GM15510 (cell line): ENCODE measurements around the gene C19orf85.

Experiments used
- POLR2A ChIP-seq: IDR thresholded peaks from 3 replicates; pipeline ENCODE4 v1.6.1; 2011; ENCODE audit warnings: borderline replicate concordance; ENCODE audit not compliant: insufficient read length; ENCODE audit errors: extremely low read depth

Gene C19orf85

DNA sequence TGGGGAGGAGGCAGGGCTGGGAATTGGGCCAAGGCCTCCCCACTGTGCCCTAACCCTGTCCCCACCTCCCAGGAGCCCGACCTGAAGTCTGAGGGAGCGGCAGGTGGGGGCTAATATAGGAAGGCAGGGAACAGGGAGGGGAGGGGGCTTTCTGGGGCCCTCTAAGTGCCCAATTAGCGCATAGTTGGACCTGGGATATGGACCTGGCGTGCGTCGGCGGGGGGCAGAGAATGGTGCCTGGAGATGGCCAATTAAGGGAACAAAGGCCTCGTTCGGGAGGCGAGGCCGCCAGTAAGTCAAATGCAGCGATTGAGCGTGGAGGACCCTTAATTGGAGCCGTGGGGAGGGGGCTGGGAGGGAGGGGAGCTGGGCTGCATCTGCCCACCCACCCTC lies at the start of gene C19orf85:
C19orf85 (minus strand) TSS at position 90 of the 393 bp plus-strand sequence. CDS start 197 bp downstream, outside the sequence.
- TF ChIP-seq POLR2A: no peak

DNA sequence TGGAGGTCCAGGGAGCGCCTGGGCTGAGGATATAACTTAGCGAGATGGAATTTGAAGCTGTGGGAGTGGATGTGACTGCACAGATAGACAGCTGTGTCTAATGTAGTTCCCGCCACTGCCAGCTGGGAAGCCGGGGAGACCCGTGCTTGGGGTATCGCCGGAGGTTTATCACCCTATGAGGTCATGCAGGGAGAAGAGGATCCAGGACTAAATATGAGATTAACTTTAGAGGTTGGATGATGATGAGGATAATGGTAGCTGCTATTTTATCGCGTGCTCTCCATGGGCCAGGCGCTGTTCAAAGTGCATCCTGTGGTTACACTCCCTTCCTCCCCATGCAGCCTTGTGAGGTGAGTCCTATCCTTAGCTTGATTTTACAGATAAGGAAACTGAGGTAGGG lies 43.6 kb upstream of the C19orf85 start:
- TF ChIP-seq POLR2A: no peak

DNA sequence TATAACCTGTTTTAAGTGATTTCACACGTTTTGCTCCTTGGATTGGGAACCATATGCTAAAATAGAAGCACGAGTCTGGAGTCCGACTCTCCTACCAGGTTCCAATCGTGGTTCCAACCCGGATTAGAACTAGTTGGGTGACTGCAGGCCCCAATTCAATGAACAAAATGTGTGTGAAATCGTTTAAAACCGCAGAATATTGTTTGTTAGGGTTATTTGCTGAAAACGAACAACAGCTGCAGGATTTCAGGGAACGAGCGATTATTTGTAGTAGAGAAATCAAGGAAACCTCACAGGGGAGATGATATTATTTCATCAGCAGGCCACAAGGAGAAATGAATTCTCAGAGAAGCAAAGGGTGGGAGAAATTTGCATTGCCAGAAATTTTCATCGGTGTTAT lies 40.4 kb upstream of the C19orf85 start:
- no peak for TF ChIP-seq POLR2A

DNA sequence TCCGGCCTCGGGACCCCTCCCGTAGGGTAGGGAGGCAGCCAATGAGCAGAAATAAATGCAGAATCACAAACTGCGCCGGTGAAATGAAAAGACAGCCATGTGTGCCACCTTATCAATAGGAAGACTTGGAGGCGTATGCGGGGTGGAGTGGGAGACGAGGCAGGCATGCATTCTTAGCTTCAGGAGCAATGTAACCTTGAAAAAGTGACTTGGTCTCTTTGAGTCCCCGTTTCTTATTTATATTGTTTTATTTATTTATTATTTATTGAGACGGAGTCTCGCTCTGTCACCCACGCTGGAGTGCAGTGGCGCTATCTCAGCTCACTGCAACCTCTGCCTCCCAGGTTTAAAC lies 39.7 kb upstream of the C19orf85 start:
- no peak for TF ChIP-seq POLR2A

DNA sequence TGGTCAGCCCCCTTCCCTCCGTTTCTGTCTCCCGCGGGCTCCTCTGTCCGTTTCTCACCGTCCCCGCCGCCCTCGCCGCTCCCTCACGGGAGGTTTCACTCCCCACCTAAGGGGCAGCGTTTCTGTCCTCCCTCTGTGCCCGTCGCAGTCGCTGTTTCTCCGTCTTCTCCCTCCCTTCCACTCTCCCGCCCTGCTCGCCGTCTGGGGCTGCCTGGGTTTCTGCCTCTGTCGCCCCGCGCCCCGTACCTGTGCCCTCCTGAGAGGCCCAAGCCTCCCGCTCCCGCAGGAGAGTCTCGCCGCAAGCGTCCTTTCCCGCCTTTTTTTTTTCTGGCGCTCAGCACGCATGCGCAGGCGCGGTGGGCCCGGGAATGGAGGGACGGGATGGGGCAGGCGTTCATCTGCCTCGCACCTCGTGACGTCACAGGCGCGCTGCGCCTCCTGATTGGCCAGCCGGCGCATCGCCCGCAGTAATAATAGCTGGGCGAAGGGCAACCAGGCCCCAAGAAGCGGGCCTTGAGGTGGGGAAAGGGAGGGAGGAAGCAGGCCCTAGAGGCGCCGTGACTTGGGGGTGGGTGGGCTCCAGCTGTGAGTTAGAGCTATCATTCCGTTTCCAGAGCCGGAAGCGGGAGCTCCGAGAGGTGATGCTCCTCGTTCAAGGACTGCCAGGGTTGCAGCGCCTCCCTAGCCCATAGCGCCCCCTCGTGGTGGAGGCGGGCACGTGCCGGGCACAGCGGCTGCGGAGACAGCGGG lies 39.1 kb upstream of the C19orf85 start:
- peak; percentile 18 for TF ChIP-seq POLR2A

DNA sequence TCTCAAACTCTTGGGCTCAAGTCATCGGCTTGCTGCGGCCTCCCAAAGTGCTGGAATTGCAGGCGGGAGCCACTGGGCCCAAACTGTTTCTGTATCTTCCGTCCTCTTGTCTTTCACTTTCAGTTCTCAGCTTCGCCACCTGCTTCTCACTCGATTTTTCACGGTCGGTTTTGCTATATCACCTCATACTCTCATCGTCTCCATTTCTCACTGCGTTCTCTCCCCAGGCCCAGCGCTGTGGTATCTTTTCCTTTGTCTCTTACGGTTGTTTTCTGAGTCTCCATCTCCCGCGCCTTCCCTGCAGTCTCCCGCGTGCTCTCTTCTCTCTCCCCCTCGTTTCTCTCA lies 38.6 kb upstream of the C19orf85 start:
- TF ChIP-seq POLR2A: no peak

DNA sequence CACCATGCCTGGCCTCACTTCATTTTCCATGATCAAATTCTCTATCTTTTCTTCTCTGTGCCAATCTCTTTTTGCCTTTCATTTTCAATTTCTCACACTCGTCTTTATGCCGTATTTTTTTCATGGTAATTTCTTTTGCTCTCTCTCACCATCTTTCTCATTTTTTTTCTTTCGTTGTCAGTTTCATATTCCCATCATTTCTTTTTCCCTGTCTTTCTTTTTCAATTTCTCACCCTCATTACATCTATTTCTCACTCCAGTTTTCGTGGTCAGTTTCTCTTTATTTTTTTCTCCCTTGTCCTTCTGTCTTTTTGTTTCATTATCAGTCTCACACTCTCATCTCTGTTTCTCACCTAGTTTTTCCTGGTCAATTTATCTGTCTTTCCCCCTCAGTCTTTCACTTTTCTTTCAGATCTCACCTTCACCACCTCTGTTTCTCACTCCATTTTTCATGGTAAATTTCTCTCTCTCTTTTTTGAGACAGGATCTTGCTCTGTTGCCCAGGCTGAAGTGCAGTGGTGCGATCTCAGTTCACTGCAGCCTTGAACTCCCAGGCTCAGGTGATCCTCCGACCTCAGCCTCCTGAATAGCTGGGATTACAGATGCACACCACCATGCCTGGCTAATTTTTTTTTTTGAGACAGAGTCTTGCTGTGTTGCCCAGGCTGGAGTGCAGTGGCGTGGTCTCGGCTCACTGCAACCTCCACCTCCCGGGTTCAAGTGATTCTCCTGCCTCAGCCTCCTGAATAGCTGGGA lies 37.8 kb upstream of the C19orf85 start:
- no peak for TF ChIP-seq POLR2A

DNA sequence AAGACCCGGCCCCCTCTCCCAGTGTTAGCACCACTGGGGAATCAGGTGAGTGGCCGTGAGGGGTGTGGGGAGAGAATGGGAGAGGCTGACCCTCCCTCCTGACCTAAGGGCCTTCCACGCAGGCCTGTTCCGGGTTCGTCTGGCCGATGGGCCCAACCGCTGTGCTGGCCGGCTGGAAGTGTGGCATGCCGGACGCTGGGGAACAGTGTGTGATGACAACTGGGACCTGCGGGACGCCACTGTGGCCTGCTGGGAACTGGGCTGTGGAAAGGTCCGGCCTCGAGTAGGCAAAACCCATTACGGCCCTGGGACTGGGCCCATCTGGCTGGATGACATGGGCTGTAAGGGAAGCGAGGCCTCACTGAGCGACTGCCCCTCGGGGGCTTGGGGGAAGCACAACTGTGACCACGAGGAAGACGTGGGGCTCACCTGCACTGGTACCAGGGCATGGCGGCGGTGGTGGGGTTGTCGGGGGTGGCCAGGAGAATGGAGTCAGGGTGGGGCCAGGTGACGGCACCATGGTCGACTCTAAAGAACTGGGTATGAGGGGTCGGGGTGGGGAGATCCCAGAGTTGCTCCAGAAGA lies 35.9 kb upstream of the C19orf85 start:
- no peak for TF ChIP-seq POLR2A

DNA sequence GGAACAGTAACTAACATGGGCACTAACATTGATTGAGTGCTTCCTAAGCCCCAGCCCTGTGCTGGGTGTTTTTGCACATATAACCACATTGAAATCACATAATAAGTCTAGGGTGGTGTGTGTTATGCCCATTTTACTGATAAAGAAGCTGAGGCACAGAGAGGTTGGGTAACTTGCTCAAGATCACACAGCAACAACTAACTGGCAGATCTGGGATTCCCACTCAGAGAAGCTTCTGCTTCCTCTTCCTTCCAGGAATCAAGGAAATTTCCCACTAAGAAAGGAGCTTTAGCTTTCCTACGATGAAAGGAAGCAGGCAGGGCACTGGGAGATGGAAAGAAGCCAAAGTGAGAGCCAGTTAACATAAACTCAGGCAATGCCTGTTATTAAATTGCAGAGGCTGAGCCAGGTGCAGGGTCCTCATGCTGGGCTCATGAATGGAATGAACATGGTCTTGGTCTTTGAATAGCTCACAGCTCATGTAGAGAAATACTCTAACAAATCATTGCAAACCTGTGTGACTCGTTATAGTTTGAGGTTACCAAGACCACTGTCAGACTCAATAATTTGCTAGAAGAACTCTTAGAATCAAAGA lies 33.8 kb upstream of the C19orf85 start:
- TF ChIP-seq POLR2A: no peak

DNA sequence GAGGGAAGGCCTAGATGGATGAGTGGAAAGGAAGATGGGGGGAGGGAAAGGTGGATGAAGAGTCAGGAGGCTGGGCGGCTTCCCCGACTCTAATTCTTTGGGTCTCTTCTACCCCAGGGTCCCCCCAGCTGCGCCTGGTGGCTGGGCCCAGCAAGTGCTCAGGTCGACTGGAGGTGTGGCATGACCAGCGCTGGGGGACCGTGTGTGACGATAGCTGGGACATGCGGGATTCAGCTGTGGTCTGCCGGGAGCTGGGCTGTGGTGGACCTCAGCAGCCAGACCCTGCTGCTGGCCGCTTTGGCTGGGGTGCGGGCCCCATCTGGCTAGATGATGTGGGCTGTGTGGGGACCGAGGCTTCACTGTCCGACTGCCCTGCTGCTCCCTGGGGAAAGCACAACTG lies 33.2 kb upstream of the C19orf85 start:
- no peak for TF ChIP-seq POLR2A

DNA sequence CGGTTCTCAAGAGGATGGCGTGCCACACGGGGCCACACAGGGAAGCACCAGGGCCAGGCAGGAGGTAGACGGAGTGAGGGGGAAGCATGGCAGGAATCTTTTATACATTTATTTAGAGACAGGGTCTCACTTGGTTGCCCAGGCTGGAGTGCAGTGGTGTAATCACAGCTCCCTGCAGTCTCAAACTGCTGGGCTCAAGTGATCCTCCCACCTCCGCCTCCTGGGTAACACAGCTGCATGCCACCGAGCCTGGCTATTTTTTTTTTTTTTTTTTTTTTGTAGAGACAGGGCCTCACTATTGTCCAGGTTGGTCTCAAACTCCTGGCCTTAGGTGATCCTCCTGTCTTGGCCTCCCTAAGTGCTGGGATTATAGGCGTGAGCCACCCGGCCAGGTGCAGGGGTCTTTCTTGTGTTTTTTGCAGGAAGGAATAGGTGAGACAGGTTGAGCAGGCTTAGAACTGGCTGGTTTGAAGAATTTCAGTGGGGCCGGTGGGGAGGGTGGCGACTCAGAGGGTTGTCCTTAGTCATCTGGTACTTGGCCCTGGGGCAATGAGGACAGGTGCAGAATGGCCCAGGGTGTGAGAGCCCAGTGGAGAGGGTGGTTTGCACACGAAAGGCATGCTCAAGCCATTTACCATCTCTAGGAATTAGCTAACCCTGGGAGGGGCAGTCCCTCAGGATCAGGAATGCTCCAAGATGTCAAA lies 31.2 kb upstream of the C19orf85 start:
- no peak for TF ChIP-seq POLR2A

DNA sequence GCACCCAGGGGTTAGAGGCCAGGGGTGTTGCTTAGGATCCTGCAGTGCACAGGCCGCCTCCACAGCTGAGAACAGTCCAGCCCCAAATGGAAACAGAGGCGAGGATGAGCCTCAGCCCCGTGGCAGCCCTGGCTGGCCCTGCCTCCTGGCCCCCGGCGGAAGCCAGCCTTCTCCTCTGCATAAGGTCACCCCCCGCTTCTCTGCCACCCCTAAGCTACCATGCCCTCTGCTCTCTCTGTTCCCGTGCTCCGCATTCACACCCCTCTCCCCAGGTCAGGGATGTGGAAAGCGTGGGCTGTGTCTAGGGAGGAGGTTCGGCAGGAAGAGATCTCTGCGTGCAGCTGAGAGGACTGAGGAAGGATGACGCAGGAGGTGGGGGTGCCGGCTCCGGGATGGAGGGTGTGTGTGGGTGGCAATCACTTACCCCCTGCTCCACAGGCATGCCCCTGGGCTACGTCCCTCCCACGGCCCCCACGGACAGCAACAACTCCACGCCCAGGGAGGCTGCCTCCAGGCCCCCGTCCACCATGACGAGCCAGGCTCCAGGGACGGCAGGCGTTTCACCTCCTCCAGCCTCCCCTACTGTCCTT lies 29.7 kb upstream of the C19orf85 start:
- no peak for TF ChIP-seq POLR2A

DNA sequence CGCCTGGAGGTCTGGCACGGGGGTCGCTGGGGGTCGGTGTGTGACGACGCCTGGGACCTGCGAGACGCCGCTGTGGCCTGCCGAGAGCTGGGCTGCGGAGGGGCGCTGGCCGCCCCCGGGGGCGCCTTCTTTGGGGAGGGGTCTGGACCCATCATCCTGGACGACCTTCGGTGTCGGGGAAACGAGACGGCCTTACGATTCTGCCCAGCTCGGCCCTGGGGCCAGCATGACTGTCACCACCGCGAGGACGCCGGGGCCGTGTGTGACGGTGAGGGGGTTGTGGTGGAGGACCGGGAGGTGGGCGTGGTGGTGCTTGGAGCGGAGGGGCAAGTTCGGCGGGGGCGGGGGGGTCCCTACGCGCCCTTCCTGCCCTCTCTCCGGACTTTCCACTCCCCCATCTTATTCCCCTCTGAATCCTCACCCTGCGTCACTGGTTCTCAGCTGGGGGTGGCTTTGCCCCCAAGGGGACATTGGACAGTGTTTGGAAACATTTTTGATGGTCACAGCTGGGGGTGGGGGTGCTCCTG lies 29.2 kb upstream of the C19orf85 start:
- no peak for TF ChIP-seq POLR2A

DNA sequence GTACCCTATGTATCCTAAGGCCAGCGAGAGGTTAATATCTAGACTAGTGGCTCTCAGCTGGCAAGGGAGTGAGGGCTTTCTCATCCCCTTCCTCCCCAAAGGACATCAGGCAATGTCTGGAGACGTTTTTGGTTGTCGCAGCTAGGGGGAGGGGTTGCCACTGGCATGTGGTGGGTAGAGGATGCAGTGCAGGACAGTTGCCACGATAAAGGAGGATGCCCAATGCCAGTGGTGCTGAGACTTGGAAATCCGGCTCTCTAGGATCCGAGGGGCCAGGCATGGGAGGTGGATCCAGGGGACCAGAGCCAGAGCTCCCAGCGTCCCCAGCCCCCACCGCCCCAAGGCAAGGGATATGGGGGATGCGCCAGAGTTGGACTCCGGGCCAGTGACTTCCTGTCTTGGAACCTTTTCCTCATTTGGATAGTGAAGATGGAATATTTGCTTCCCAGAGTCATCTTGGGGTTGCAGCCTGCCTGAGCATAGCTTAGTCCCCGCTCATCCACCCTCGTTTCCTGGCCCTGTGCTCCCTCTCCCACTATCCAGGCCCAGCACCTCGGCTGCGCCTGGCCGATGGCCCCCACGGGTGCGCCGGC lies 28.6 kb upstream of the C19orf85 start:
- TF ChIP-seq POLR2A: no peak
